Testis (tissue), 2 donors: ENCODE results near the gene EHMT1.

ENCODE experiments used
- POLR2A ChIP-seq: fragments of 450-650 bp; IDR thresholded peaks from one replicate; pipeline ENCODE4 v1.6.1; 2017; ENCODE audit warnings: antibody characterized with exemption, mild to moderate bottlenecking, moderate library complexity
- TF ChIP-seq, protein P1 (sequence below), 3 experiments: fragments of 450-650 bp in 2 of 3; fragments of 200-600 bp in 1 of 3; sonication (generic) in 1 of 3; IDR thresholded peaks; one replicate each; pipeline ENCODE4 v1.5.1; 2016 to 2019; ENCODE audit warnings: antibody characterized with exemption in 3 of 3, mild to moderate bottlenecking in 2 of 3, moderate library complexity in 1 of 3

DNA sequence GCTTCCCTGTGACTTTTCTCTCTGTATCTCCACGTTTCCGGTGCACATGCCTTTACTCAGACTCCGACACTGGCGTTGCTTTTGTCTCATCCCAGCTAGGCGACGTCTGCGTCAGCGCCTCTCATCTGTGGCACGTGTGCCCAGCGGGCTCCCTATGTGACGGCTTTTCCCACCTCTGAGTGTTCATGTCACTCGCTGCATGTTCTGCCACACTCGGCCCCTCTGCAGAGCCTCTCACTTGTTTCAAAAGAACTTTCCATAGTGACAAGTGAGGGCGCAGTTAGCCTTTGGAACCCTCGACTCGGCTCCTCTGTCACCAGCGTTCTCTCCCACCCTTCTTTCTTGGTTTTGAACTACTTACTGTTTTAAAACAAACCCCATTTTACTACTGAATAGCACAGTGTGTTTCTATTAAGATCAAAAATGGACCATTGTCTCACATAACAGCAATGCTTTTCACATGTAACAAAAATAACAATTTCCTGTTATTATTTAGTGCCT, 145.4 kb downstream of the EHMT1 start:
- TF ChIP-seq, protein P1, sequence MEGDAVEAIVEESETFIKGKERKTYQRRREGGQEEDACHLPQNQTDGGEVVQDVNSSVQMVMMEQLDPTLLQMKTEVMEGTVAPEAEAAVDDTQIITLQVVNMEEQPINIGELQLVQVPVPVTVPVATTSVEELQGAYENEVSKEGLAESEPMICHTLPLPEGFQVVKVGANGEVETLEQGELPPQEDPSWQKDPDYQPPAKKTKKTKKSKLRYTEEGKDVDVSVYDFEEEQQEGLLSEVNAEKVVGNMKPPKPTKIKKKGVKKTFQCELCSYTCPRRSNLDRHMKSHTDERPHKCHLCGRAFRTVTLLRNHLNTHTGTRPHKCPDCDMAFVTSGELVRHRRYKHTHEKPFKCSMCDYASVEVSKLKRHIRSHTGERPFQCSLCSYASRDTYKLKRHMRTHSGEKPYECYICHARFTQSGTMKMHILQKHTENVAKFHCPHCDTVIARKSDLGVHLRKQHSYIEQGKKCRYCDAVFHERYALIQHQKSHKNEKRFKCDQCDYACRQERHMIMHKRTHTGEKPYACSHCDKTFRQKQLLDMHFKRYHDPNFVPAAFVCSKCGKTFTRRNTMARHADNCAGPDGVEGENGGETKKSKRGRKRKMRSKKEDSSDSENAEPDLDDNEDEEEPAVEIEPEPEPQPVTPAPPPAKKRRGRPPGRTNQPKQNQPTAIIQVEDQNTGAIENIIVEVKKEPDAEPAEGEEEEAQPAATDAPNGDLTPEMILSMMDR (IDR thresholded peaks at IDR 0.05) = no peak
- no peak for TF ChIP-seq POLR2A
